HepG2 (cell line): ENCODE results near the gene CCT5. TPM values are rescaled to one million over a fixed set of nuclear protein-coding genes. Genes with fewer than 3 reads are reported as not detected.

ENCODE experiments used
- ELF1 ChIP-seq: sonication (generic); formaldehyde crosslinking; IDR thresholded peaks from 2 replicates; pipeline ENCODE4 v1.4.0; 2020; ENCODE audit warnings: missing genetic modification reagents
- NPAS2 ChIP-seq: sonication (generic); formaldehyde crosslinking; IDR thresholded peaks from 2 replicates; pipeline ENCODE4 v1.8.0; 2022; ENCODE audit warnings: mild to moderate bottlenecking, missing genetic modification reagents, borderline replicate concordance
- PHF20 ChIP-seq: sonication (generic); formaldehyde crosslinking; IDR thresholded peaks from 2 replicates; pipeline ENCODE4 v1.5.0; 2020; ENCODE audit warnings: mild to moderate bottlenecking, missing genetic modification reagents
- POLR2G ChIP-seq: fragments of 200-400 bp; formaldehyde crosslinking; IDR thresholded peaks from 2 replicates; pipeline ENCODE4 v1.6.1; 2018; ENCODE audit warnings: mild to moderate bottlenecking, low read depth, low read length, moderate library complexity
- TBL1XR1 ChIP-seq: fragments of 150-350 bp; IDR thresholded peaks from 2 replicates; pipeline ENCODE4 v1.6.1; 2014; ENCODE audit warnings: borderline replicate concordance, low read length; ENCODE audit not compliant: partially characterized antibody
- ZFP36L2 ChIP-seq: sonication (generic); formaldehyde crosslinking; IDR thresholded peaks from 2 replicates; pipeline ENCODE4 v1.4.0; 2020; ENCODE audit warnings: missing genetic modification reagents
- ZNF3 ChIP-seq: IDR thresholded peaks from 2 replicates; pipeline ENCODE4 v1.7.0; 2017; ENCODE audit warnings: inconsistent platforms
- ZNF484 ChIP-seq: sonication (generic); formaldehyde crosslinking; IDR thresholded peaks from 2 replicates; pipeline ENCODE4 v1.5.1; 2020; ENCODE audit warnings: mild to moderate bottlenecking, low read depth, missing genetic modification reagents, borderline replicate concordance
- ZNF496 ChIP-seq: sonication (generic); formaldehyde crosslinking; IDR thresholded peaks from 2 replicates; pipeline ENCODE4 v1.8.1; 2023; ENCODE audit warnings: mild to moderate bottlenecking, moderate library complexity, missing genetic modification reagents; ENCODE audit not compliant: insufficient replicate concordance
- ZNF501 ChIP-seq: sonication (generic); formaldehyde crosslinking; IDR thresholded peaks from 2 replicates; pipeline ENCODE4 v1.5.1; 2020; ENCODE audit warnings: mild to moderate bottlenecking, moderate library complexity, missing genetic modification reagents
- ZNF737 ChIP-seq: sonication (generic); formaldehyde crosslinking; IDR thresholded peaks from 2 replicates; pipeline ENCODE4 v1.5.0; 2020; ENCODE audit warnings: missing genetic modification reagents, mild to moderate bottlenecking, borderline replicate concordance
- ZNF749 ChIP-seq: sonication (generic); formaldehyde crosslinking; IDR thresholded peaks from 2 replicates; pipeline ENCODE4 v1.8.0; 2022; ENCODE audit warnings: mild to moderate bottlenecking, missing genetic modification reagents, moderate library complexity, borderline replicate concordance
- ZNF776 ChIP-seq: sonication (generic); formaldehyde crosslinking; IDR thresholded peaks from 2 replicates; pipeline ENCODE4 v1.4.0; 2020; ENCODE audit warnings: mild to moderate bottlenecking, missing genetic modification reagents
- ZSCAN12 ChIP-seq: sonication (generic); formaldehyde crosslinking; IDR thresholded peaks from 2 replicates; pipeline ENCODE4 v1.9.0; 2021; ENCODE audit warnings: mild to moderate bottlenecking, missing genetic modification reagents
- polyA plus RNA-seq, 8 experiments: library from polyadenylated mRNA; depleted of rRNA in 3 of 8; stranded (reverse) in 7 of 8; unstranded in 1 of 8; fragments of >200 nt; fragmentation: Illumina TruSeq in 4 of 8; extraction: Trizol in 4 of 8; gene quantifications; 2 replicates each; pipeline versions ENCODE4 v1.2.1 to v1.2.3, GENCODE V29; 2011 to 2016; ENCODE audit warnings: low read depth in 4 of 8, missing spikeins in 1 of 8, mixed read lengths in 1 of 8; ENCODE audit not compliant: insufficient read depth in 1 of 8
- total RNA-seq, 5 experiments: library from RNA; depleted of rRNA; stranded (reverse); fragments of >200 nt; fragmentation: Illumina TruSeq; extraction: Trizol; gene quantifications; 2 replicates each; pipeline ENCODE4 v1.2.3, GENCODE V29; 2016; ENCODE audit warnings: low read depth in 1 of 5
- TF ChIP-seq, protein P1 (sequence below): sonication (generic); formaldehyde crosslinking; IDR thresholded peaks from 2 replicates; pipeline ENCODE4 v1.4.0; 2020; ENCODE audit warnings: missing genetic modification reagents
- TF ChIP-seq, protein P2 (sequence below): sonication (generic); formaldehyde crosslinking; IDR thresholded peaks from 2 replicates; pipeline ENCODE4 v1.4.0; 2020; ENCODE audit warnings: missing genetic modification reagents
- TF ChIP-seq, protein P3 (sequence below): sonication (generic); formaldehyde crosslinking; IDR thresholded peaks from 2 replicates; pipeline ENCODE4 v1.4.0; 2020; ENCODE audit warnings: mild to moderate bottlenecking, missing genetic modification reagents
- TF ChIP-seq, protein P4 (sequence below): sonication (generic); formaldehyde crosslinking; IDR thresholded peaks from 2 replicates; pipeline ENCODE4 v1.8.0; 2022; ENCODE audit warnings: missing genetic modification reagents, mild to moderate bottlenecking, inconsistent platforms, borderline replicate concordance
- TF ChIP-seq, protein P5 (sequence below): sonication (generic); formaldehyde crosslinking; IDR thresholded peaks from 2 replicates; pipeline ENCODE4 v1.4.0; 2020; ENCODE audit warnings: missing genetic modification reagents, borderline replicate concordance
- TF ChIP-seq, protein P6 (sequence below): sonication (generic); formaldehyde crosslinking; IDR thresholded peaks from 2 replicates; pipeline ENCODE4 v1.4.0; 2020; ENCODE audit warnings: missing genetic modification reagents, low read depth, mild to moderate bottlenecking, borderline replicate concordance

CCT5 gene
- total and polyA plus RNA-seq, 2 of the 13 experiments (the other 11 are each of a cell fraction or from before 2014, with no cell fraction given) = 319 to 708 TPM

DNA sequence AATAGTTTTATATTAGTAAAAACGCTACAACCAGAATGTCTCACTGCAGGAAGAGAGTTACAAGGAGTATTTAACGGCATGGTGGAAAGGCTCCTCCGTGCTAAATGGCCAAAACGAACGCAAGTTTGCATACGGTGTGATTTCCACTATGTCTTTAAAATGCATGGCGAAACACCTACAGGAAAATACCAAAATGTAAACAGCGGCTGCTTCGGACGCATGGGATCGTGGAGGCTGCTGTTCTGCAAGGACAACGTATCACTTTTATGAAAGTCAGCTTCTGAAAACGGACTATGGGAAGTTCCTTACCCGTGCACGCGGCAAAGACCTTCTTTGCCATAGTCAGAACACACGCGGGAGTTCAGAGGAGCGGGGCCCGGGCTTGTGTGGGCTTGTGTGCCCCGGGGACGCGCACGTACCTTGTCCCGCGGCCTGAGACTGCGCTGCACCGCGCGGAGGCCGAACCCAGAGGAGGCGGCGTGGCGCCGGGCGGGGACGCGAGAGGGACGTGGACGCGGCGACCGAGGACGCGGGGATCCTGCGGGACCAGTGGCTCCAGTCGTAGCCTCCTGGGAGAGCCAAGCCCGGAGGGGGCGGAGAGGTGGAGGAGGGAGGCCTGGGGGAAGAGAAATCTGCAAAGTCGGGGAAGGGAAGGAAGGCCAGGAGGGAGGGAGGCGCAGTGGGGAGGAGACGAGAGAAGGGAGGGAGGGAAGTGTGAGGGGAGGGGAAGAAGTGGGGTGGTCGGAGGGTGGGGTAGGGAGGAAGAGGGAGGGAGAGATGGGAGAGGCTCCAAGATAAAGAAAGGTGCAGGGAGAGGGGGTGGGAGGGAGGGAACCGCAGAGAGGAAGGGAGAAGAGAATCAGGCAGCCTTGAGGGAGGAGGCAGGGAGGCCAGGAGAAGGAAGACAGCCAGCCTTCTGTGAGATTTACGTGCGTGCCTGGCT, 57.4 kb downstream of the CCT5 start, which contains the start of gene CMBL (continued):
- TF ChIP-seq, protein P1, sequence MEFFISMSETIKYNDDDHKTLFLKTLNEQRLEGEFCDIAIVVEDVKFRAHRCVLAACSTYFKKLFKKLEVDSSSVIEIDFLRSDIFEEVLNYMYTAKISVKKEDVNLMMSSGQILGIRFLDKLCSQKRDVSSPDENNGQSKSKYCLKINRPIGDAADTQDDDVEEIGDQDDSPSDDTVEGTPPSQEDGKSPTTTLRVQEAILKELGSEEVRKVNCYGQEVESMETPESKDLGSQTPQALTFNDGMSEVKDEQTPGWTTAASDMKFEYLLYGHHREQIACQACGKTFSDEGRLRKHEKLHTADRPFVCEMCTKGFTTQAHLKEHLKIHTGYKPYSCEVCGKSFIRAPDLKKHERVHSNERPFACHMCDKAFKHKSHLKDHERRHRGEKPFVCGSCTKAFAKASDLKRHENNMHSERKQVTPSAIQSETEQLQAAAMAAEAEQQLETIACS (CRISPR knock-in tag) = peak; percentile 94
- TF ChIP-seq, protein P2, sequence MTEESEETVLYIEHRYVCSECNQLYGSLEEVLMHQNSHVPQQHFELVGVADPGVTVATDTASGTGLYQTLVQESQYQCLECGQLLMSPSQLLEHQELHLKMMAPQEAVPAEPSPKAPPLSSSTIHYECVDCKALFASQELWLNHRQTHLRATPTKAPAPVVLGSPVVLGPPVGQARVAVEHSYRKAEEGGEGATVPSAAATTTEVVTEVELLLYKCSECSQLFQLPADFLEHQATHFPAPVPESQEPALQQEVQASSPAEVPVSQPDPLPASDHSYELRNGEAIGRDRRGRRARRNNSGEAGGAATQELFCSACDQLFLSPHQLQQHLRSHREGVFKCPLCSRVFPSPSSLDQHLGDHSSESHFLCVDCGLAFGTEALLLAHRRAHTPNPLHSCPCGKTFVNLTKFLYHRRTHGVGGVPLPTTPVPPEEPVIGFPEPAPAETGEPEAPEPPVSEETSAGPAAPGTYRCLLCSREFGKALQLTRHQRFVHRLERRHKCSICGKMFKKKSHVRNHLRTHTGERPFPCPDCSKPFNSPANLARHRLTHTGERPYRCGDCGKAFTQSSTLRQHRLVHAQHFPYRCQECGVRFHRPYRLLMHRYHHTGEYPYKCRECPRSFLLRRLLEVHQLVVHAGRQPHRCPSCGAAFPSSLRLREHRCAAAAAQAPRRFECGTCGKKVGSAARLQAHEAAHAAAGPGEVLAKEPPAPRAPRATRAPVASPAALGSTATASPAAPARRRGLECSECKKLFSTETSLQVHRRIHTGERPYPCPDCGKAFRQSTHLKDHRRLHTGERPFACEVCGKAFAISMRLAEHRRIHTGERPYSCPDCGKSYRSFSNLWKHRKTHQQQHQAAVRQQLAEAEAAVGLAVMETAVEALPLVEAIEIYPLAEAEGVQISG (CRISPR knock-in tag) = peak; percentile 48
- TF ChIP-seq ZNF496 (CRISPR knock-in tag) (no peak), ZNF3 (CRISPR knock-in tag) (no peak), ELF1 (CRISPR knock-in tag) (no peak), ZNF484 (CRISPR knock-in tag) (no peak), ZFP36L2 (CRISPR knock-in tag) (no peak), NPAS2 (CRISPR knock-in tag) (no peak), PHF20 (CRISPR knock-in tag) (0 out of 2 replicates have a peak, but pooled peaks have one; percentile 22), ZNF501 (peak; percentile 76), TBL1XR1 (no peak), ZSCAN12 (CRISPR knock-in tag) (no peak), ZNF776 (CRISPR knock-in tag) (no peak), ZNF737 (CRISPR knock-in tag) (no peak), POLR2G (peak; percentile 73), ZNF749 (CRISPR knock-in tag) (no peak)
- TF ChIP-seq, protein P3, sequence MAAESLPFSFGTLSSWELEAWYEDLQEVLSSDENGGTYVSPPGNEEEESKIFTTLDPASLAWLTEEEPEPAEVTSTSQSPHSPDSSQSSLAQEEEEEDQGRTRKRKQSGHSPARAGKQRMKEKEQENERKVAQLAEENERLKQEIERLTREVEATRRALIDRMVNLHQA (CRISPR knock-in tag) = no peak
- TF ChIP-seq, protein P4, sequence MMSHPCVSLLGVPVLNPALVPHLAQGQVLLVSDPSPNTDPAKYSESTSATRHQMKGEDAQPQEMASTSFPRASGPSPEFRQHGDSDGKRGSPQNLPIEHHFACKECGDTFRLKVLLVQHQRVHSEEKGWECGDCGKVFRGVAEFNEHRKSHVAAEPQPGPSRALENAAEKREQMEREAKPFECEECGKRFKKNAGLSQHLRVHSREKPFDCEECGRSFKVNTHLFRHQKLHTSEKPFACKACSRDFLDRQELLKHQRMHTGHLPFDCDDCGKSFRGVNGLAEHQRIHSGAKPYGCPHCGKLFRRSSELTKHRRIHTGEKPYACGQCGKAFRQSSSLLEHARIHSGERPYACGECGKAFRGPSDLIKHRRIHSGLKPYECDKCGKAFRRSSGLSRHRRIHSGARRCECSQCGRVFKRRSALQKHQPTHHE (CRISPR knock-in tag) = no peak
- TF ChIP-seq, protein P5, sequence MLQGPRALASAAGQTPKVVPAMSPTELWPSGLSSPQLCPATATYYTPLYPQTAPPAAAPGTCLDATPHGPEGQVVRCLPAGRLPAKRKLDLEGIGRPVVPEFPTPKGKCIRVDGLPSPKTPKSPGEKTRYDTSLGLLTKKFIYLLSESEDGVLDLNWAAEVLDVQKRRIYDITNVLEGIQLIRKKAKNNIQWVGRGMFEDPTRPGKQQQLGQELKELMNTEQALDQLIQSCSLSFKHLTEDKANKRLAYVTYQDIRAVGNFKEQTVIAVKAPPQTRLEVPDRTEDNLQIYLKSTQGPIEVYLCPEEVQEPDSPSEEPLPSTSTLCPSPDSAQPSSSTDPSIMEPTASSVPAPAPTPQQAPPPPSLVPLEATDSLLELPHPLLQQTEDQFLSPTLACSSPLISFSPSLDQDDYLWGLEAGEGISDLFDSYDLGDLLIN (CRISPR knock-in tag) = peak; percentile 52; the same call in 1 of the 2 replicates
- TF ChIP-seq, protein P6, sequence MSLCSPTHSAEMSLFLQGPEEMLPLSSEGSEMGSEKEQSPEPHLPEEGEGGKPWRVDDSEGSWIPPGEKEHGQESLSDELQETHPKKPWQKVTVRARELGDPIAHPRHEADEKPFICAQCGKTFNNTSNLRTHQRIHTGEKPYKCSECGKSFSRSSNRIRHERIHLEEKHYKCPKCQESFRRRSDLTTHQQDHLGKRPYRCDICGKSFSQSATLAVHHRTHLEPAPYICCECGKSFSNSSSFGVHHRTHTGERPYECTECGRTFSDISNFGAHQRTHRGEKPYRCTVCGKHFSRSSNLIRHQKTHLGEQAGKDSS (CRISPR knock-in tag) = peak; percentile 34; the same call in 1 of the 2 replicates
